A673 (cell line): ENCODE results near the gene CCRL2. TPM values are rescaled to one million over a fixed set of nuclear protein-coding genes. Genes with fewer than 3 reads are reported as not detected.
"Not testable (repeated sequence)": the region's sequence is repeated elsewhere in the genome, so short reads cannot be mapped to it uniquely, and the experiment has no call there.

Experiments
- BruUV-seq: library from RNA; stranded (reverse); fragments of 400-500 nt; replicated peaks from 2 replicates; lab custom pipeline; 2021; lab: Mats Ljungman, UMichigan
- CTCF ChIA-PET: fragments of 300-600 bp; sonication (Branson Sonifier 250); formaldehyde crosslinking; loops from one replicate; lab custom pipeline; 2022; ENCODE audit warnings: antibody characterized with exemption; lab: Charles Lee
- POLR2A ChIA-PET: fragments of 300-600 bp; sonication (Branson Sonifier 250); formaldehyde crosslinking; loops from one replicate; lab custom pipeline; 2022; ENCODE audit warnings: antibody characterized with exemption; ENCODE audit not compliant: low non-redundant PET; lab: Charles Lee
- DNase-seq: peaks from one replicate; pipeline ENCODE4 v3.0.0-alpha.2; 2015; ENCODE audit warnings: low spot score
- H3K27ac ChIP-seq: fragments of 200-600 bp; sonication (generic); 2 replicates; pipeline ENCODE4 v1.5.1; 2016; ENCODE audit warnings: mixed run types, low read depth, mild to moderate bottlenecking, mixed read lengths, antibody characterized with exemption, low read length; ENCODE audit not compliant: poor library complexity, severe bottlenecking
- H3K27me3 ChIP-seq: fragments of 200-600 bp; sonication (generic); replicated peaks from 2 replicates; pipeline ENCODE4 v1.6.1; 2017; ENCODE audit warnings: mixed run types, low read depth, mild to moderate bottlenecking, mixed read lengths, antibody characterized with exemption, low read length; ENCODE audit not compliant: insufficient read depth, poor library complexity
- H3K36me3 ChIP-seq: fragments of 200-600 bp; sonication (generic); 2 replicates; pipeline ENCODE4 v1.6.1; 2016; ENCODE audit warnings: mixed run types, mild to moderate bottlenecking, mixed read lengths, antibody characterized with exemption, low read length; ENCODE audit not compliant: insufficient read depth, poor library complexity, severe bottlenecking
- H3K4me1 ChIP-seq: fragments of 200-600 bp; sonication (generic); 2 replicates; pipeline ENCODE4 v1.6.1; 2017; ENCODE audit warnings: mixed run types, mild to moderate bottlenecking, mixed read lengths, antibody characterized with exemption, low read length; ENCODE audit not compliant: insufficient read depth, poor library complexity, severe bottlenecking
- H3K4me3 ChIP-seq: fragments of 200-600 bp; sonication (generic); 2 replicates; pipeline ENCODE4 v1.5.1; 2016; ENCODE audit warnings: low read depth, mixed run types, mild to moderate bottlenecking, mixed read lengths, low read length; ENCODE audit not compliant: poor library complexity, severe bottlenecking
- H3K9me3 ChIP-seq: fragments of 200-600 bp; sonication (generic); 2 replicates; pipeline ENCODE4 v1.6.1; 2016; ENCODE audit warnings: mixed run types, low read depth, mild to moderate bottlenecking, mixed read lengths, antibody characterized with exemption, low read length; ENCODE audit not compliant: poor library complexity, severe bottlenecking
- EZH2 ChIP-seq: fragments of 200-600 bp; sonication (generic); IDR thresholded peaks from 2 replicates; pipeline ENCODE4 v1.6.1; 2017; ENCODE audit warnings: borderline replicate concordance, low read depth, mild to moderate bottlenecking, mixed read lengths, antibody characterized with exemption, low read length; ENCODE audit not compliant: poor library complexity, severe bottlenecking
- intact Hi-C: fragments of 100-400 bp; cut with micrococcal nuclease; formaldehyde crosslinking; loops from one replicate; pipeline ENCODE4 v1.10.0; 2022; ENCODE audit not compliant: unreplicated experiment
- total RNA-seq: library from RNA; stranded (reverse); gene quantifications from 2 replicates; pipeline ENCODE4 v1.2.3, GENCODE V29; 2021
- TF ChIP-seq, protein P1 (sequence below): fragments of 300-800, 200-600 bp; sonication (generic); conservative IDR thresholded peaks from 2 replicates; pipeline ENCODE4 v1.5.1; 2017; ENCODE audit warnings: low read depth, mild to moderate bottlenecking, antibody characterized with exemption, low read length, moderate library complexity, mixed read lengths

CCRL2 gene
- total RNA-seq, 1 experiment from 2014 or later: not detected

DNA sequence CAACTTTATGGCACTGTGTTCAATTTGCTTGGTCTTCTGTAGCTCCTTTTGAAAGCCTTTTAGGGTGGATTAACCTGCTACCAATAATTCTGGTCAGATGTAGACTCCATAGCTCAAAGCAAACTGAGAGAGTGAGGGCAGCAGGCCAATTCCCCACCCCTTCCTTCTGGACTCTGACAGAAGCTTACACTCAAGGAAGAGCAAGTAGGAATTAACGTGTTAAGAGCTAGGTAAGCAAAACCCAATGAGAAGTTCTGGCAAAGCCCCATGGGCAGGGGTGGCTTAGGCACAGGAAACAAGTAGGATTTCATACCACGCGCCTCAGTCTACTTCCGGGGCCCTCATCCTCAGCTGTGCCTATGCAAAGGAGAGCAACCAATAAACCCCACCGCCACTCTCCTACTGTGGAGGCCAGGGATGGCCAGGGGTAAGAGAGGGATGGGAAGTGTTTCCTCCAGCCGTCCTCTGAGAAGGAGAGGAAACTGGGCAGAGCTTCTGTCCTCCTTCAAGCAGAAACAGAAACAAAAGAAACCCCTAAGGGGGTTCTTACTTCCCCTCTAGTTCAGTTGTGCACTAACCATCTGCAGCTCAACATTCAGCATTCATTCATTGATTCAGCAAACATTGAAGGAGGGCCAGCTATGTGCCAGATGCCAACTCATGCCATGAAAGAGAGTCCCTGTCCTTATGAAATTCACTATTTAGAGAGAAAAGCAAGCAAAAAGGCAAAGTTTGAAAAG is 23.7 kb upstream of the CCRL2 start:
- no peak for DNase-seq
- TF ChIP-seq, protein P1, sequence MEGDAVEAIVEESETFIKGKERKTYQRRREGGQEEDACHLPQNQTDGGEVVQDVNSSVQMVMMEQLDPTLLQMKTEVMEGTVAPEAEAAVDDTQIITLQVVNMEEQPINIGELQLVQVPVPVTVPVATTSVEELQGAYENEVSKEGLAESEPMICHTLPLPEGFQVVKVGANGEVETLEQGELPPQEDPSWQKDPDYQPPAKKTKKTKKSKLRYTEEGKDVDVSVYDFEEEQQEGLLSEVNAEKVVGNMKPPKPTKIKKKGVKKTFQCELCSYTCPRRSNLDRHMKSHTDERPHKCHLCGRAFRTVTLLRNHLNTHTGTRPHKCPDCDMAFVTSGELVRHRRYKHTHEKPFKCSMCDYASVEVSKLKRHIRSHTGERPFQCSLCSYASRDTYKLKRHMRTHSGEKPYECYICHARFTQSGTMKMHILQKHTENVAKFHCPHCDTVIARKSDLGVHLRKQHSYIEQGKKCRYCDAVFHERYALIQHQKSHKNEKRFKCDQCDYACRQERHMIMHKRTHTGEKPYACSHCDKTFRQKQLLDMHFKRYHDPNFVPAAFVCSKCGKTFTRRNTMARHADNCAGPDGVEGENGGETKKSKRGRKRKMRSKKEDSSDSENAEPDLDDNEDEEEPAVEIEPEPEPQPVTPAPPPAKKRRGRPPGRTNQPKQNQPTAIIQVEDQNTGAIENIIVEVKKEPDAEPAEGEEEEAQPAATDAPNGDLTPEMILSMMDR: no peak
- no peak for TF ChIP-seq EZH2
- BruUV-seq: no TSS peak
- Histone ChIP-seq H3K27ac (no peak overlapping the region), H3K4me1 (no peaks in the 10 kb centered on the region), H3K36me3 (no peaks in the 10 kb centered on the region), H3K9me3 (no peaks in the 10 kb centered on the region), H3K4me3 (no peak overlapping the region), H3K27me3 (no peaks in the 10 kb centered on the region)
- CTCF ChIA-PET: no interaction called here
- intact Hi-C loops: no loop called here
- POLR2A ChIA-PET: no interaction called here

GRCh38 chr3:46383951-46384330 is 23.1 kb upstream of the CCRL2 start:
- BruUV-seq: no TSS peak
- no peak overlapping the region for H3K4me3 ChIP-seq
- H3K27ac ChIP-seq: no peak overlapping the region
- CTCF ChIA-PET: no interaction called here
- intact Hi-C loops: no loop called here
- H3K9me3 ChIP-seq: no peaks in the 10 kb centered on the region
- TF ChIP-seq, protein P1: no peak
- TF ChIP-seq EZH2: no peak
- no peaks in the 10 kb centered on the region for H3K27me3 ChIP-seq
- POLR2A ChIA-PET: no interaction called here
- H3K36me3 ChIP-seq: no peaks in the 10 kb centered on the region
- no peaks in the 10 kb centered on the region for H3K4me1 ChIP-seq
- no peak for DNase-seq

- no peaks in the 10 kb centered on the region for H3K36me3 ChIP-seq
- H3K9me3 ChIP-seq: no peaks in the 10 kb centered on the region
- intact Hi-C loops: no loop called here
- ChIA-PET CTCF (no interaction called here), POLR2A (no interaction called here)
- H3K27me3 ChIP-seq: no peaks in the 10 kb centered on the region
- no peaks in the 10 kb centered on the region for H3K4me1 ChIP-seq
- no peak overlapping the region for H3K27ac ChIP-seq
- BruUV-seq: no TSS peak
- DNase-seq: no peak
- TF ChIP-seq, protein P1: no peak
- no peak for TF ChIP-seq EZH2
- no peak overlapping the region for H3K4me3 ChIP-seq
These were observed 20.9 kb upstream of the CCRL2 start for GRCh38 chr3:46386205-46386604.

GRCh38 chr3:46388847-46389246 is 18.2 kb upstream of the CCRL2 start:
- H3K9me3 ChIP-seq, DNase-seq, H3K36me3 ChIP-seq, H3K4me3 ChIP-seq, CTCF ChIA-PET, H3K4me1 ChIP-seq, BruUV-seq, H3K27me3 ChIP-seq, H3K27ac ChIP-seq, intact Hi-C loops, POLR2A ChIA-PET: not testable (repeated sequence)
